HUDEP-2 (cell line): ENCODE results near the gene NPAS3.

ENCODE experiments used
- DNase-seq, 76 experiments: peaks; one replicate each; lab custom pipeline; 2025; ENCODE audit not compliant: unreplicated experiment in 76 of 76; lab: John Stamatoyannopoulos, UW

NPAS3 gene

DNA sequence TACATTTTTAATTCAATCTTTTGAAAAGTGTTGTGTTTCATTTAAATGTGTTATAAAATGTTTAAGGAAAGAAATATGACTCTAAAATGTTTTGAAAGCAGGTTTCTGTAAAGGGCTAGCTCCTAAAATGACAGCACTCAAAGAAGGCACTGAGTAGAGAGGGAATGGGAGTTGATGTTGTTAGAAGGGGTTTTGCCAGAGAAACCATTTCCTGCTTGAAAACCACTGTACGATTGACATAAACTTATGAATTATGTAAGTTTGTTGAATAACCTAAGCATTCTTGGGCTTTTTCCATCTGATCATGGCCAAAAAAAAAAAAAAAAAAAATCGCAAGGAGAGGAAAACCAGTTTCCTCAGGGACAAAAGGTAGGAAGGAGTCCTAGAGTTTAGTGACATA is 778.2 kb downstream of the NPAS3 start:
- DNase-seq = no peak

DNA sequence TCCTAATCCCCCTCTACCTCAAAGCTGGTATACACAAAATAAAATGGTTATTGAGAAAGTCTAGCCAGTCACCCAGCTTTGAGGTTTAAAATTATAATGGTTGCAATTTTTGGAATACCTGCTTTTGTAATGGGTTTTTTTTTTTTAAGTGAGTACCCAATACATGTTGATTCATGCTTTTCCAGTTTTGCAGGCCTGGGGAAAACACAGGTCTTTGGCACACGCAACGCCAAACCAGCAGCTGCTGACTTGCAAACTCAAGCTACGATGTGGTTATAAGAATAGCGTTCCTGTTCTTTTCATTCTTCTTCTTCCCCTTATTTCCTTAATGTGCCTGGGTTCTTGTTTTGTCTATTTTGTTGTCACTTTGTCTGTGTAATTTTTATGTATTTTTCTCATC is 779.2 kb downstream of the NPAS3 start:
- DNase-seq = no peak

DNA sequence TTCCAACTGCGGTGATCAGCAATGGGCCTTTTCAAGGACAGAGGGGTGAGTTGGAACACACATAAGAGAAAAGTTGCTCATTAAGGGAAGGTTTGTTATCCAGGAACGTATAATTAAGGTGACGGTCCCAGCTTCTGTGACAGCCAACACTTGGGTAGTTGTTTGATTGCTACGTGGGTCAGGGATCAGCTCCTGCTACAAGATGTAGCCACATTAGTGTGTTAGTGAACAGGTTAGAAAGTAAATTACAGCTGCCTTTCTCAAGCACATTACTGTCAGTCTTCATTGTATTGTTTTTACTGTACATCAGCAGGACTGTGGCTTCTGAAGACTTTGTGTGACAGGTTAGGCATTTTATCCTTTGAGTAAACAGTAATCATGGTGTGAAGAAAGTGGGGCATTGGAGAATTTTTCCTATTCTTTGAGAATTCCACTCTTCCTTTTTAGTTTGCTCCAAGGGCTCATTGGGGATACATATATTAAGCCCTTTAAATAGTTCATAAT is 781.7 kb downstream of the NPAS3 start:
- no peak for DNase-seq

DNA sequence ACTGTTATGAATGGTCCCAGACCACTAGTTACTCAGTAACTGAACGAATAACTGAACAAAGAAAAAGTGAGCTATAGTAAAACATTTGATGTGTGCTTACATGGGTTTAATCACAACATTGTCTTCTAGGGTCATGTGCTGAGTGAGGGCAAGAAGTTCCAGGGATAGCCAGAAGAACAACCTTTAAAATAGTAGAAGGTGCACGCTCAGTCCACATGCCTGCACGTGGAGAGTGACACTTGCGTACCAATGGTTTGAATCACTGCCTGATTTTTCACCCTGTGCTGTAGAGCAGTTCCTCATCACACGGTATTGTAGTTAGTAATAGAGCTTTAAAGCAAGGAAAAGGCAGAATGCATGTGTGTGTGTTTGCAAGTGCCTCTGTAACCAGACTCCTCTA is 788.0 kb downstream of the NPAS3 start:
- no peak for DNase-seq

DNA sequence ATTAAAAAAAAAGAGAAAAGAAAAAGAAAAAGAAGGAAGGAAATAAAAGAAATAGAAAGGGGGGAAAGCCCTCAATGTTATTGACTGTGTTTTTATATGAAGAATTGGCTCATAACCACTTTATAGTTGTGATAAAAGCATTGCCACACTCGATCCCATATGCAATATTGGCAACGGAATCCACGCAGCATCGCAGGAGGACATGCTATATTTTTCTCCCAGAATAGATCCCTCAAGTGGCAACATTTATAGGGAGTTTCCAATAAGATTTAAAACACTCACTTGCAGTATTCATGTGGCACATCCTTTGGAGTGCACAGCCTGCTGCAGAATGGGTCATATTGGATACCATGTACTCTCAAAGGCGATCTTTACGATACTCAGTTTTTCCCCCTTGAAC is 788.9 kb downstream of the NPAS3 start:
- no peak for DNase-seq

DNA sequence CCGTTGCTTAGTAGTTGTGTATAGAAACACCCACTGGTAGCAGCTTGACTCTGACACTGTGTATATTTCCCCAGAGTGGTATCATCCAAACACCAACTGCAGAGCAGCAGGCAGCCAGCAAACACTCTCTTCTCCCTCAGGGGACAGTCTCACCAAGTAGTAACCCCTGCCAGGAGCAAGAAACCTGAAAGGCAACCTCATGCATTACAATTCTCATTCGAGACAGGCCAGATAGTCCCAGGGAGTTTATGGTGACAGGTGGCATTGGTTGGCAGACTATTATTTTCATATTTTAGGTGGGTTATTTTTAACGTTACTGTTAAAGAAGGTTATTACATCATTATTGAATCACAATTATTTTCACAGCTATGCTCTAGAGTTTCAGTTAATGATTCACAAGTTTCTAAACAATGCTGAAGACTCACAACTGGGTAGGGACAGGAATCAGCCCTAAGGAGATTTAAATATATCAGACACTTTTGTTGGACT is 789.4 kb downstream of the NPAS3 start:
- DNase-seq = no peak

DNA sequence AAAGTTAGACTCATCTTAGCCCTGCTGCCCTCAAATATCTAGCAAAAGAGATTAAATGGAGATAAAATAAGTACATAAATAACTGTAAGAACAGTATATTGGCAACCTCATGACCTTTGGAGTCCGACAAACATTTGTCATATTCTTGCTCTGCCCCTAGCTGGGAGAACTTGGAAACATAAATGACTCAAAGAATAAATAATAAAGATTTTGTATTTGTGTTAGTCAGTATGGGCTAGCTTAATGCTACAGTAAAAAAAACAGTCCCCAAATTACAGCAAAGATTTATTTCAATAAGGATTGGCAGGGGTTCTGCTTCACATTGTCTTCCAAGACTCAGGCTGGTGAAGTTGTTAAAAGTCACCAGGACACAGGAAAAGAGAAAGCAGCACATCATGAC is 791.5 kb downstream of the NPAS3 start:
- DNase-seq = no peak

DNA sequence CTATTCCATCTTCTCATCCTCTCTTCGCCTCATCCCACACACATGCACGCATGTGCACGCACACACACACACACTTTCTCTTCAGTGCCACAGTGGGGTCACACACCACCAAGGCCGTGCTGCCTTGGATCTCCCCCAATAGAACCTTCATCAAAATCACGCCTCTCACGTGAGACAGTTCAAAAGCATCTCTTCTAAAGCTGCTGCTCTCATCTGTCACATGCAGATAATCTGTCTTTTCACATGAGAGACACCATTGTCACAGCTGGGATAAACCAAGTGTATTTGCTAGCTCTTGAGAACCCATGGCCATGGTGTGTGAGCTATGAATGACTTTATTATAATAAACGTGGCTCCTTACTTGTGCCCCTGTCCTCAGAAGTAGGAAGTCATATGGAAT is 793.5 kb downstream of the NPAS3 start:
- DNase-seq = no peak

DNA sequence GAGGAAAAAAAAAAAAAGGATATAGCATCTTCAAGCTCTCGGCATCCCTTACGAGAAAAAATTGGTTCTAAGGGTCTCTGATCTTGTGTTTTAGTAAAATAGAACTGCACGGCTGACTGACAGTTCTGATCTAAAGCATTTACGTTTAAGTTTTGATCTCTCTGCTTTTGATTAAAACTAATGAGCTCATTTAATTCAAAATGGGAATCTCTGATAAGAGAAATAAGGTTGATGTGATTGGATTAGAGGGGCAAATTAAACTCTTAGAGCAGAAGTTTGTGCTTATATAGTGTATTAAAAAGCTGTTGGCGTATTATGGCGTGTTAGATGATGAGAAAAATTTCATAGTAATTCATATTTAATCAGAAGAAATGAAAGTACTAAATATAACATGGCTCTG is 794.6 kb downstream of the NPAS3 start:
- DNase-seq = no peak

DNA sequence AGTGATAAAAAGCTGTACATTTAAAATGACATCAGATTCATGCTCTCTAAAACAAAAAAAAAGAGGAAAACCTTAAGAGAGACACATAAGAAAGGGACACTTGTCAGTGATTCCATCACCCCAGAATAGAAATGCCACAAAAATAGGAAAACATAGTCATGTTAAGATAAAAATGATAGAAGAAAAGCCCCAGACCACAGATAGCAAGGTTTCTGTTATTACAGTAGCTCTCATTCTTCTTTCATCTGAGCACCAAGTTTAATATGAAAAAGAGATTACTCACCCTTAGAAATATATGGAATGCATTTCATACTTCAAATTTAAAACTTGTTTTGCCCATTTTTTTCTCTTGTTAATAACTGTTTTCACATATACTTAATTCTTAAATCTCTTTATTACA is 795.0 kb downstream of the NPAS3 start:
- no peak for DNase-seq

DNA sequence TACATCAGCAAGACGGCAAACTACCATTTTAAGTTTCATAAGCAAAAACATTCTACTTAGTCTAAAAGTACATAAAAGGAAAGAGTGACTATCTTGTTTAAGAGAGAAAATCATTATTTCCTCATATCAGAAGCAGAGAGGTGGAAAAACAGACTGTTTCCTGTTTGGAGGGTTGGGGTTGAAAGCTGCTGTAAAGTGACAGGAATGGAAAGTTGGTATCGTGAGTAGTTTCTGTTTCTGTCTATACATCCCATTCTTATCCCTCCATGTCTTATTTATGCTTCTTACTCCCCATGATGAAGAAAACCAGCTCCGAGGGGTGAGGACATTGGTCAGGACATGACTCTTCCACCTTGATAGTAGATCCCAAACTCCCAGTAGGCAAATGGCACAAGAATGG is 795.7 kb downstream of the NPAS3 start:
- DNase-seq = no peak

DNA sequence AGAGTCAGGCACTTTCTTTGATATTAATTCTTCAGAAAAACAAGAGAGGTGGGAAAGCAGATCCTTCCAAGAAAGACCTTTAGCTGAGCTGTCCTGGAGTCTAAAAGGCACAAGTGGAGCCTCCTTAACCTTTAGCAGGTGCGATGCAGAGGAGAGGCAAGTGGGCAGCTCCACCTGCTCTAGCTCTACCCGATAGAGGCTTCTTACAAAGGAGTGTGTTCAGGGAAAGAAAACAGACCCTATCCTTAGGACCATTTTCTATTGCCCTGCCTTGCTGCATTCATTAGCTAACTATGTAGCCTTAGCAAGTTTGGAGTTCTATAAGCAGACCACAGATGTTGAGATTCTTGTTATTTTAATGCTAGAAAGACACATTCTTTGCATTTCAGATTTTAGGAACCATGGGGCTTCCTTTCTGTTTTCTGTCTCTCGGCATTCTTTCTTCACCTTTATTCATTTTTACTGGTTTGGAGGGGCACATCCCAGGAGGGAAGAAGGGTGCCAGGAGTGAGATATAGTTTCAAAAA is 797.7 kb downstream of the NPAS3 start:
- DNase-seq = no peak

DNA sequence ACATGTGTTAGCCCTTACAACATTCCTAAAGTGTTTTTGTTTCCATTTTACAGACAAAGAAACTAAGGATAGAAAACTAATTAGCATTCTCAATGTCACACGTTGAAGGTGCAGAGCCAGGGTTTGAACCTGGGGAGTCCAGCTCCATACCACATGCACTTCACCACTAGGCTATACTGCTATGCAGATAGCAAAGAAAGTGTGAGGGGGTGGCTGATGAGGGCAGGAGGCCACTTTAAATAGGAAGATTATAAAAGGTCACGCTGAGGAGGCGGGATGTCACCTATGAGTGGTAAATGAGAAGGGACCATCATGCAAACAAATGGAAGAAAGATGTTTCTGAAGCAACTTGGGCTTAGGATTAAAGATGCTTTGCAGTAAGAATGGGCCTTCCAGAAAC is 798.3 kb downstream of the NPAS3 start:
- no peak for DNase-seq

DNA sequence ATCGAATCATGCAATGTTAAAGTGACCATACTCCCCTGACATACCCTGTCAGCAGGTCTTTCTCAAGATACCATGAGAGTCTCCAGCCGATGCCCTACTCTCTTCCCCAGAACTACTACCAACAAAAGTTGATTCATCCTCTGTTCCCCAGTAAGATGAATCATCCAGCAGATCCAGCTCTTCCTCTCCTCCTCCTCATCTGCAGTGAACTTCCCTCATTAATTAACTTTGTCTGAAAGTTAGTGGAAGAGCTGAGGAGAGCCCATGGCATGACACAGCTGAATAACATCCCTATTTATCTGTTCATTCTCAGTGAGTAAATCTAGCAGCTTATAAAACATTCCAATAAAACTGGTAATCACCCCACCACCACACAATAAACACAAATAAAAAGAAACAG is 798.8 kb downstream of the NPAS3 start:
- DNase-seq = no peak

DNA sequence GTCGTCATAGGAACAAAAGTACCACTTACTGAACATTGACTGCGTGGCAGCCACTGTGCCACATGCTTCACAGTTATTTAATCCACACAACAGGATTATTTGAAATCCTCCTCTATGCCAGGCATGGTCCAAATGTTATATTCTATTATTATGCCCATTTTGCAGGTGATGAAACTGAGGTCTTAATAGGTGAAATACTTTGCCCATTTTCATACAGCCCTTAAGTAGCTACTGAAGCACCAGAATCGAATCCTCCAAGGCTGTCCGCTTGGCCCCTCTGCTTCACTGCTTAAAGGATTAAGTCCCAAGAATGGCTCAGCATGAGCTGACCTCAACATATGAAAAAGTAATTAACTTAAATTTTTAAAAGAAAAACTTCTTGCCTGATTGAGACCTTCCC is 799.4 kb downstream of the NPAS3 start:
- DNase-seq = no peak

DNA sequence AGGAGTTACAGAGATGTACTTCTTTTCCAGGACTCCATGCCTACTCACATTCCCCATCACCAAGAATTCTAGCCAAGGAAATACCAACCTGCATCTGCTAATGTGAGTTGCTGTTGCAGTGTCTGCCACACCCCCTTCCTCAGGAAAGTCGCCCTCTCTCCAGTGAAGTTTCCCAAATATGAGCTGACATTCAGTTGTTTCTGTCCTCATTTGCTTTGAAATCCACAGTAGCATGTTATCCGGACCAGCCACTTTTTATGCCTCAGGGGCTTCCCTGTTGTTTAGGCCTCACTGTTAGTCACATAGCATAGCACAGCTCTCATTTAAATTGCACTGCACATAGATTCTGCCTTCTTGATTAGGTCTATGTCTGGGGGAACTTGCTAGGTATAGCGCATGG is 799.8 kb downstream of the NPAS3 start:
- no peak for DNase-seq

DNA sequence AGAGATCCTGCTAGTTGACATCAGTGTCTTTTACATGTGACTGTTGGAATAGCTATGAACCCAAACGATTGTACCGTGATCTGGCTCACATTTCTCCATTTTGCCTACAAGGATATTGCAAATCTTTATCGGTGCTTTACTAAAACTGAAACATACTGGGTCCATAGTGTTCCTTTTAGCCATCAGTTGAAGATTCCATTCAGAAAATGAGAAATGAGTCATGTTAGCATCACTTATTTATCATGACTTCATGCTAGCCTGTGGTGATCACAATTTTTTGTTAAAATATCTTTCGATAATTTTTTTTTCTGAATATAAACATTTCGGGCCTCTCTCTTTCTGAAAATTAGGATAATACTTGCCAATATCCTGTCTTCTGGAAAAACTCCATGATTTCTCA is 801.9 kb downstream of the NPAS3 start:
- no peak for DNase-seq

DNA sequence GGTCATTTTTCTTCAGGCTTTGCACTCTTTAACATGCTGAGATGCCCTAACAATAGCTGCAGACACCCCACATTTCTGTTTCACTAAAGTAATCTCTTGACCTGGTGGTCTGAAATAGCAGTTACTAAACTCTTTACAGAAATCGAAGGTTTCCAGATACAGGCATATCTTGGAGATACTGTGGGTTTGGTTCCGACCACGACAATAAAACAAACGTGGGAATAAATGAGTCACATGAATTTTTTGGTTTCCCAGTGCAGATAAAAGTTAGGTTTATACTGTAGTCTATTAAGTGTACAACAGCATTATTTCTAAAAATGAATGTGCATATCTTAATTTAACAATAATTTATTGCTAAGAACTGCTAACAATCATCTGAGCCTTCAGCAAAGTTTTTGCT is 803.5 kb downstream of the NPAS3 start:
- no peak for DNase-seq

DNA sequence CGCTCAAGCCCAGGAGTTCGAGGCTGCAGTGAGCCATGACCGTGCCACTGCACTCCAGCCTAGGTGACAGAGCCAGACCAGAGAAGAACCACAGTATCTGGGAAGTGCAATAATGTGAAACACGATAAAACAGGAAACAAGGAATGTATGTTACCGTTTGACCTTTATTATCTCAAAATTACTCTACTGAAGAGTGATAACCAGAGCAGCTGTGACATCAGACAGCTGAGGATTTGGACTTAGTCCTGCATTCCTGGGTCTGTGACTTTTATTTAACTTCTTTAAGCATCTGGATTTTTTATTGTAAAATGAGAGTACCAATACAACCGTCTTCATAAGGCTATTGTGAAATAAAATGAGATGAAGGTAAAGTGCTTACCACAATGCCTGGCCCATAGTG is 806.5 kb downstream of the NPAS3 start:
- no peak for DNase-seq

DNA sequence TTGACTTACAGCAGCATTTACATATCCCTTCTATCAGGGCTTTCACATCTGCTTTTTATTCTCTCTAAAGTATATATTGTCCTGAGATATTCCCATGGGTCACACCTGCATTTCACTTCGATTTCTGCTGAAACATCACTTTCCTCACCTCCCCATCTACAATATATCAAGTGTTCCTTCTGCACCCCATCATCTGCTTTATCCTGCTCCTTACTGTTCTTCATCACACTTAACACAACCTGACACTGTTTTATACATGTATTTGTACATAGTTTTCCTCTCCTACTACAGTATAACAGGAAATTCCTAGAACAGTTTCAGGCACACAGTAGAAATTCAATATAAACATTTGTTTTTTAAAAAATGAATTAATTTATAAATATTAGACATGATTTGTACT is 809.1 kb downstream of the NPAS3 start:
- no peak for DNase-seq

DNA sequence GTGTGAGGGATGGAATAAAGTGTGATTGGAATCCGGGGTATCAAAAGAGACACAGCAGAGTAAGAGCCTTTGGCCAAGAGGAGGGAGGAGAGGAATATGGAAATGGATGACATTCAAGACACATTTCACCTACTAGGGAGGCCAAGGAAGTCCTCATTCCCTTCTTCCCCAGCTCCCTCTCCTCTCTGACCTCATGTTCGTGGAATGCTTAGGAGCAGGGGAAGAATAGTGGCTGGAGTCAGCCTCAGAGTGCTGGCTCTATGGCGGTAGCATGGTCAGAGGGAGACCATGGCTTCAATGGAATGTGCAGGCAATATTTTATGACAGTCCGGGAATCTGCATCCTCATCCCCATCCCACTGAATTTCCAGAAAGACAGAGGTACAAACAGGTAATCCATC is 815.6 kb downstream of the NPAS3 start:
- no peak for DNase-seq

DNA sequence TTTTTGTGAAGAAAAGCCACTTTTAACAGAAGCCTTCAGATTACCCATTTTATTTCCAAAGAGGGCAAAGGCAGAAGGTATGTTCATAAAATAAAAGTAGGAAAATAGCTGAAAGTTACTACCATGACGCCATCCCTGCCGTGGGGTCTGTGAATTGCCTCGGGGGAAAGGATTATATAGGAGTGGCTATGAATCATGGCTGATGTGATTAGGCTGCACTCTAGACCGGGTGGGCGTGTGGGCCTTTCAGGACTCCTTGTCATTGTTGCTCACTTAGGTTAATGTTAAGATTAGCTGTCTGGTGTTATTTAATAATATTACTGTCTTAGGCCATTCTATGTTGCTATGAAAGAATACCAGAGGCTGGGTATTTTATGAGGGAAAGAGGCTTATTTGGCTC is 816.7 kb downstream of the NPAS3 start:
- DNase-seq = no peak

DNA sequence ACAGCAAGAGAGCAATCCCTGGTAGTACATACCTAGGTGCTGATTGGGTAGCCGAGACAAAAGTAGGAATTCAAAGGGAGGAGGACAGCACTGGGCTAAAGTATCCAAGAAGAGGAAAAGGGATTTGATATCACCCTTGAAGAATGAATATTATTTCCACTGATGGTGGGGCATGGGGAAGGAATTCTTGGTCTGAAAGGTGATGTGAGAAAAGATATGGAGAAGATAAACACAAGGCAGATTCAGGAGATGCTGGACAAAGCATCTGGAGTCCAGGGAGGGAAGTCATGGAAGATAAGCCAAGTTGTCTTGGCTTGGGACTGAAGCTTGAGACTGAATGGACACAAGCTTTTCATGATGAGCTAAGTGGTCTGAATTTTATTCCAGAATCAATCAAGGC is 818.2 kb downstream of the NPAS3 start:
- DNase-seq = no peak
